OCI-LY1 (cell line): ENCODE measurements around the gene FAHD1.

Experiments used
- H2AFZ ChIP-seq: fragments of 200-600 bp; sonication (generic), shearing (Covaris generic); 2 replicates; pipeline ENCODE4 v1.6.0; 2014; ENCODE audit warnings: antibody characterized with exemption, mild to moderate bottlenecking, low read length
- H3F3A ChIP-seq: fragments of 200-600 bp; sonication (generic), shearing (Covaris generic); 2 replicates; pipeline ENCODE4 v1.6.0; 2014; ENCODE audit warnings: mild to moderate bottlenecking, antibody characterized with exemption, low read length, moderate library complexity; ENCODE audit not compliant: insufficient read depth
- H3K27ac ChIP-seq: fragments of 200-600 bp; sonication (generic); 2 replicates; pipeline ENCODE4 v1.5.1; 2014; ENCODE audit warnings: low read length, mixed run types, mild to moderate bottlenecking, low read depth; ENCODE audit not compliant: poor library complexity, severe bottlenecking
- H3K27me3 ChIP-seq: fragments of 200-600 bp; sonication (generic); 2 replicates; pipeline ENCODE4 v1.6.0; 2014; ENCODE audit warnings: antibody characterized with exemption, mild to moderate bottlenecking, low read length, moderate library complexity; ENCODE audit not compliant: insufficient read depth
- H3K36me3 ChIP-seq: fragments of 200-600 bp; sonication (generic); 2 replicates; pipeline ENCODE4 v1.6.1; 2014; ENCODE audit warnings: mild to moderate bottlenecking, antibody characterized with exemption, low read length, moderate library complexity, mixed read lengths; ENCODE audit not compliant: insufficient read depth
- H3K4me1 ChIP-seq: fragments of 200-600 bp; sonication (generic); 2 replicates; pipeline ENCODE4 v1.5.1; 2014; ENCODE audit warnings: mild to moderate bottlenecking, low read length, moderate library complexity; ENCODE audit not compliant: insufficient read depth, severe bottlenecking
- H3K4me2 ChIP-seq: fragments of 200-600 bp; sonication (generic), shearing (Covaris generic); 2 replicates; pipeline ENCODE4 v1.6.1; 2014; ENCODE audit warnings: low read length
- H3K4me3 ChIP-seq: fragments of 200-600 bp; sonication (generic); 2 replicates; pipeline ENCODE4 v1.5.1; 2014; ENCODE audit warnings: low read length, low read depth, mild to moderate bottlenecking, mixed read lengths; ENCODE audit not compliant: poor library complexity, severe bottlenecking
- H3K79me2 ChIP-seq: fragments of 200-600 bp; shearing (Covaris generic); 2 replicates; pipeline ENCODE4 v1.6.1; 2016; ENCODE audit warnings: mixed run types, low read length, mixed read lengths; ENCODE audit not compliant: insufficient read depth
- H3K9ac ChIP-seq: fragments of 200-600 bp; sonication (generic), shearing (Covaris generic); 2 replicates; pipeline ENCODE4 v1.6.1; 2014; ENCODE audit warnings: mild to moderate bottlenecking, low read length, mixed read lengths
- H3K9me2 ChIP-seq: fragments of 200-600 bp; sonication (generic), shearing (Covaris generic); 2 replicates; pipeline ENCODE4 v1.6.1; 2014; ENCODE audit warnings: low read depth, mild to moderate bottlenecking, low read length, mixed read lengths
- H3K9me3 ChIP-seq: fragments of 200-600 bp; shearing (Covaris generic); 2 replicates; pipeline ENCODE4 v1.6.1; 2014; ENCODE audit warnings: low read length, mixed read lengths
- H4K20me1 ChIP-seq: fragments of 200-600 bp; sonication (generic), shearing (Covaris generic); 2 replicates; pipeline ENCODE4 v1.6.0; 2016; ENCODE audit warnings: mild to moderate bottlenecking, low read length; ENCODE audit not compliant: insufficient read depth
- EZH2 ChIP-seq: fragments of 200-600 bp; sonication (generic), shearing (Covaris generic); IDR thresholded peaks from 2 replicates; pipeline ENCODE4 v1.8.0; 2017; ENCODE audit warnings: borderline replicate concordance, mixed run types, mild to moderate bottlenecking, antibody characterized with exemption, low read length, moderate library complexity, mixed read lengths
- TF ChIP-seq, protein P1 (sequence below): fragments of 200-600 bp; sonication (generic), shearing (Covaris generic); IDR thresholded peaks from 2 replicates; pipeline ENCODE4 v1.5.1; 2017; ENCODE audit warnings: mild to moderate bottlenecking, antibody characterized with exemption, low read length, moderate library complexity, mixed read lengths

FAHD1 gene

GRCh38 chr16:1800701-1801100 is 26.3 kb upstream of the FAHD1 start:
- Histone ChIP-seq H3K4me3 (no peak overlapping the region), H2AFZ (no peak overlapping the region), H3K79me2 (no peaks in the 10 kb centered on the region), H3F3A (no peaks in the 10 kb centered on the region), H3K27me3 (no peaks in the 10 kb centered on the region), H3K9ac (no peak overlapping the region), H3K4me2 (no peak overlapping the region), H3K9me2 (no peaks in the 10 kb centered on the region), H3K9me3 (peaks cover 8% of the 10 kb centered on the region), H4K20me1 (no peaks in the 10 kb centered on the region), H3K27ac (no peak overlapping the region), H3K36me3 (peaks cover 7% of the 10 kb centered on the region; the same call in 1 of the 2 replicates), H3K4me1 (no peaks in the 10 kb centered on the region)
- TF ChIP-seq, protein P1, sequence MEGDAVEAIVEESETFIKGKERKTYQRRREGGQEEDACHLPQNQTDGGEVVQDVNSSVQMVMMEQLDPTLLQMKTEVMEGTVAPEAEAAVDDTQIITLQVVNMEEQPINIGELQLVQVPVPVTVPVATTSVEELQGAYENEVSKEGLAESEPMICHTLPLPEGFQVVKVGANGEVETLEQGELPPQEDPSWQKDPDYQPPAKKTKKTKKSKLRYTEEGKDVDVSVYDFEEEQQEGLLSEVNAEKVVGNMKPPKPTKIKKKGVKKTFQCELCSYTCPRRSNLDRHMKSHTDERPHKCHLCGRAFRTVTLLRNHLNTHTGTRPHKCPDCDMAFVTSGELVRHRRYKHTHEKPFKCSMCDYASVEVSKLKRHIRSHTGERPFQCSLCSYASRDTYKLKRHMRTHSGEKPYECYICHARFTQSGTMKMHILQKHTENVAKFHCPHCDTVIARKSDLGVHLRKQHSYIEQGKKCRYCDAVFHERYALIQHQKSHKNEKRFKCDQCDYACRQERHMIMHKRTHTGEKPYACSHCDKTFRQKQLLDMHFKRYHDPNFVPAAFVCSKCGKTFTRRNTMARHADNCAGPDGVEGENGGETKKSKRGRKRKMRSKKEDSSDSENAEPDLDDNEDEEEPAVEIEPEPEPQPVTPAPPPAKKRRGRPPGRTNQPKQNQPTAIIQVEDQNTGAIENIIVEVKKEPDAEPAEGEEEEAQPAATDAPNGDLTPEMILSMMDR = no peak
- no peak for TF ChIP-seq EZH2

DNA sequence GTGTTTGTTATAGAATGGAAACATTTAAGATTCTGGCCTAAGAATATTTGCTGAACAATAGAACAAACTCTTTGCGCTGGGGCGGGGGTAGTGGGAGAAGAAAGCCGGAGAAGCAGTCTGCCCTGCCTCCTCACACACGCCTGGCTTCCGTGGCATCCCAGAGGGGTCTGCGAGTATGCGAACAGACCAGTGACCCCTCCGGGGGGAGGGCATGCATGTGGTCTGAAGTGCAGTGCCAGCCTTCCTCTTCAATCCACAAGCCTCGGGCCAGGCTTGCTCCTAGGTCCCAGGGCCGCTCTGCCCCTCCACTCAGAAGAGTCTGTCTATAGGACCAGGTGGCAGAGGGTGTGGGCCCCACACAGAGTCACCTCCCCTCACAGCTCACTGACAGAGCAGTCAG is 19.4 kb upstream of the FAHD1 start:
- H3K9me2 ChIP-seq = no peaks in the 10 kb centered on the region
- H3K9me3 ChIP-seq = no peaks in the 10 kb centered on the region

DNA sequence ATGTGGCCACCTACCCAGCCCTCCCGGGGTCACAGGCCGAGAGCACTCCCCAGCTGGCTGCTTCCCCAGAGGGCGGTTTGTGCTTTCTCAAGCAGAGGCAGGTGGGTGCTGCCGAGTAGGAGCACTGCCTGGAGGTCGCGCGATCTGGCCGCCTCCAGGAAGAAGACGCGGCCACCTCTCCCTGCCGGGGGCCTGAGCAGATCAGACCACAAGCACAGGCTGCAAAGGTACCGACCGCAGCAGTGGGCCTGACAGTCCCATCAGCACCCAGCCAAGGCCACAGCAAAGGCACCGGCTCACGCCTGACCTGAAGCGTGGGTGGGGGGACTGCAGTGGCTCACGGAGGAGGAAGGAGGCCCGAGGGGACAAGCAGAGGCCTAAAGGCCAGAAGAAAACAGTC is 18.3 kb upstream of the FAHD1 start:
- H3K9me3 ChIP-seq = no peaks in the 10 kb centered on the region
- no peaks in the 10 kb centered on the region for H3K79me2 ChIP-seq
- H3K9ac ChIP-seq = no peak overlapping the region
- H3K27me3 ChIP-seq = no peaks in the 10 kb centered on the region
- H3K4me3 ChIP-seq = no peak overlapping the region
- no peak overlapping the region for H3K27ac ChIP-seq
- H3K4me2 ChIP-seq = no peak overlapping the region
- no peak overlapping the region for H2AFZ ChIP-seq
- peaks cover 8% of the 10 kb centered on the region; the same call in 1 of the 2 replicates for H3K36me3 ChIP-seq
- no peaks in the 10 kb centered on the region for H3K4me1 ChIP-seq
- H4K20me1 ChIP-seq = no peaks in the 10 kb centered on the region
- TF ChIP-seq EZH2 = no peak
- TF ChIP-seq, protein P1 = no peak
- H3F3A ChIP-seq = no peaks in the 10 kb centered on the region
- no peaks in the 10 kb centered on the region for H3K9me2 ChIP-seq

More for the DNA sequence above, 19.4 kb upstream of the FAHD1 start:
- Histone ChIP-seq H3K79me2 (no peaks in the 10 kb centered on the region), H3K36me3 (peaks cover 8% of the 10 kb centered on the region; the same call in 1 of the 2 replicates), H3F3A (no peaks in the 10 kb centered on the region), H2AFZ (no peak overlapping the region), H3K27me3 (no peaks in the 10 kb centered on the region), H3K4me3 (no peak overlapping the region), H4K20me1 (no peaks in the 10 kb centered on the region), H3K27ac (no peak overlapping the region), H3K9ac (no peak overlapping the region), H3K4me2 (no peak overlapping the region), H3K4me1 (no peaks in the 10 kb centered on the region)
- TF ChIP-seq, protein P1 = no peak
- TF ChIP-seq EZH2 = no peak
